Islet of Langerhans (tissue), 1 donor: Measurements from ENCODE around the gene C1GALT1.
A peak's percentile ranks its signal among the peaks of the same experiment; 100 is the strongest.
"Not testable (repeated sequence)": the region's sequence is repeated elsewhere in the genome, so short reads cannot be mapped to it uniquely, and the experiment has no call there.

ENCODE experiments used
- FAIRE-seq: peaks from one replicate; lab custom pipeline; 2011; peaks lifted over from hg19 to GRCh38; lab: Jason Lieb, UNC

C1GALT1 gene

DNA sequence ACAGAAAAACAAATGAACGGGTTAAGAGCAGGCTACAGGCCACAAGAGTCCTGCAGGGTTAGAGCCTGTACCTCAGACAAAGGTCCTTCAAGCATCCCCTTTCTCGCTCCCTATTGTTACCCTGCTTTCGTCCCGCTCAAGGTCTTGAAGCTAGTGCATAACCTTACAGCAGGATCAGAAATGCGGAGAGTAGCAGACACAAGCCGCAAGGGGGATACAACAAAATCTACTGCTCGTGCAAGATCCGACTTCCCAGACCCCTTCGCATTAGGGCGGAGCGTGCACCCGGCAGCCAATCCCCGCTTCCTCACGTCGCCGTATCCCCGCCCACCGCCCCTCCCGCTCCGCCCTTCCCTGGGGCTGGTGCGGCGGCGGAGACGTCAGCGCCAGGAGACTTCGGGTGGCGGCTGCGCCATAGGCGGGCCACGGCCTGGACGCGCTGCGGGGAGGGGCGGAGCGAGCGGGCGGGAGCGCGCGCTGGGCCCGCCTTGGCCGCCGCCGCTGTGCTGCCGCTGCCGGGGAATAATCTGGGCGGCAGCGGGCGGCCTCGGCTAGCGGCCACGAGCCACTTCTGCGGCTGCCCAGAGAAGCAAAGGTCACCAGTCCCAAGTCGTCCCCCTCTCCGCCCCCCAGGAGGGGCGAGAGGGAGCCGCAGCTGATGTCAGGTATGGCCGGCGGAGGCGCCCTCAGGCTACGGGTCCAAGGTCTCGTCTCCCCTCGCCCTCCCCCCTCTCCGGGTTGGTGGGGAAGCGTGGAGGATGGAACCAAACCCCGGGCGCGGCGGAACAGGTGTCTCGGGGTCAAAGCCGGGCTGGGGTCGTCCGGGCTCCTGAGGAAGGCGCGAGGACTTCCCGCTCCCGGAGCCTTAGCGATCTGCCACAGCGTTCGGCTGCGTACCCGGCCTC is at the start of gene C1GALT1:
Gene C1GALT1 (plus strand): TSS at position 389 of the 905 bp plus-strand sequence. CDS start 51,776 bp downstream, outside the sequence.
- FAIRE-seq: peak; percentile 13

DNA sequence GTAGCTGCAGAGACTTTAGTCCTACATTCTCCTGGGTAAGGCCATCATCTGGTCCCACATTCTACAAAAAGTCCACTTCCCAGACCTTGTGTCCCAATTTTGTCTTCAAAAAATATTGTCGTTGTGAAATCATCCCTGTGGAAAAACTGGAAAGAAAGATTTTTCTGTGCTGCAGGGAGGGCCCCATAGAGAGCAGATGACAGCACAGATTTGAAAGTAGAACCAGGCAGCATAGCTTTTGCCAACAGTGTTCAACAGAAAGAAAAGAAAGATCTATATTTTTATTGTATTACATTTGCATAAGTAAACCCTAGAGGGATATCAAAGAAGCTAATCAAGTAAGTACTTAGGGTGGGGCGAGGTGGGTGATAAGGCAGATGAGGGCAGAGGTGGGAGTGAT is 48.3 kb upstream of the C1GALT1 start:
- no peak for FAIRE-seq

DNA sequence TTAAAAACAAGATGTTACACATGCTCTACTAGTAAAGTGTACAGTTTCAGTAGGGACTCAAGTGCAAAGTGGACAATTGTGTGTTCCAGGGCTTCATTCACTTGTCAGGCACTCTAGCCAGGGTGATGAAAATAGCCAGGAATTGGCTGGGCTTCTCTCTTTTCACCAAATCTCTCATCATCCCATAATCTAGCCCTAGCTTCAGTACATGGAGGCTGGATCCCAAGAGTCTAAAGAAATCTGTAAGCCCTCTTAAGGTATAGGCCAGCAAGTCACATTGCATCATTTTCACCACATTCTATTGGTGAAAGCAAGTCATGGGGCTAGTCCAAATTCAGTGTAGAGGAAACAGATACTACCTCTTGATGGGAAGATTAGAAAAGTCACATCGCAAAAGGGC is 47.3 kb upstream of the C1GALT1 start:
- no peak for FAIRE-seq

DNA sequence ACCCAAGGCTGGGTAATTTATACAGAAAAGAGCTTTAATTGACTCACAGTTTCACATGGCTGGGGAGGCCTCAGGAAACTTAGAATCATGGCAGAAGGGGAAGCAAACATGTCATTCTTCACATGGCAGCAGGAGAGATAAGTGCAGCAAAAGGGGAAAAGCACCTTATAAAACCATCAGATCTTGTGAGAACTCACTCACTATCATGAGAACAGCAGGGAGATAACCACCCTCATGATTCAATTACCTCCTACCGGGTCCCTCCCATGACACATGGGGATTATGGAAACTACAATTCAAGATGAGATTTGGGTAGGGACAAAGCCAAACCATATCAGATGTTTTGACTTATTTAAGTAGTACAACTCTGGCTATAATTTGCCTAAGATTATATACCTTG is 46.4 kb upstream of the C1GALT1 start:
- not testable (repeated sequence) for FAIRE-seq

DNA sequence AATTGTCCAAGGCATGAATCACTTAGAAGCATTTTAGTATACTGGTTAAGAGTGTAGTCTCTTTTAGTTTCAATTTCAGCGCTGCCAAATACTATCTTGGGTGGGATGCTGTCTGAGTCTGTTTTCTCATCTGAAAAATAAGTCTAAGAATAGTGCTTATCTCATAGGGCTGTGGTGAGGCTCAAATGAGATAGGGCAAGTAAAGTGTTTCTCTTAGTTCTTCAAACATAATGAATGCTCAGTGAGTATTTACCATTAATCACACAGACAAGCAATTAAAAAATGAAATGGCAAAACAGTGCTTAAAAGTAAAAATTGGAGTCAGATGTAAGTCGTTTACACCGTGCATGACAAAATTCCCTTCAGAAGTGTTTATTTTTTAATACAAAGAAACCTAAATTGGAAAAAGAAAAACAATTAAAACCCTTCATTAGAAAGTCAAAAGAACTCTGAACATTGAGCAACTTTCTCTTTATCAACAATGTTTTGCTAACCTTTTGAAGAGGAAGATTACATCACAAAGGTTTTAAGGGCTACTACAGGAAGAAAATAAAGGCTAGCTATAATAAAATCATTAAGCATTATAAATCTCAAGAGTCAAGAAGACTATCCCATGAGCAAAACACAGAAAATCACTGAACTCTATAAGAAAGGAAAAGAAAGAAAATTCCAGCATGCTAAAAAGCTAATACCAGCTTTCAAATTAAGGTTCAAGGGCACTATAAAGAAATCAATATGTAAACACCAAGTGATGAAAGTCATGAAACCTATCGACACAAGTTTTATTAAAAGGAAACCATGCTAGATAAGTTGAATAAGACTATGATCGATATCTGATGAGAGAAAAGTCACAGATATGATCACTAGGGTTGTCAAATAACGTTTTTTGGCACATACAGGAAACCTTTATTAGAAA is 45.6 kb upstream of the C1GALT1 start:
- FAIRE-seq: peak; percentile 86

DNA sequence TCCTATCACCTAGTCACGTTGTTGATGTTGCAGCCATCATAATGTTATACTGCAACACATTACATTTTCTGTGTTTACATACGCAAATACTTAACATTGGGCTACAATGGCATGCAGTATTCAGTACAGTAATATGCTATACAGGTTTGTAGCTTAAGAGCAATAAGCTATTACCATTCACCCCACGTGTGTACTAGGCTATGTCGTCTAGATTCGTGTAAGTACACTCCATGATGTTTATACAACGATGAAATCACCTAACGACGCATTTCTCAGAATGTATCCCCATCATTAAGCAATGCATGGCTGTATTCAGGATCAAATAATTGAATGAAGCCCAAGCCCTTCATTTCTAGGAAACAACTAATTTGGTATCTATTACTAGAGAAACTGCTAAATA is 43.4 kb upstream of the C1GALT1 start:
- no peak for FAIRE-seq

DNA sequence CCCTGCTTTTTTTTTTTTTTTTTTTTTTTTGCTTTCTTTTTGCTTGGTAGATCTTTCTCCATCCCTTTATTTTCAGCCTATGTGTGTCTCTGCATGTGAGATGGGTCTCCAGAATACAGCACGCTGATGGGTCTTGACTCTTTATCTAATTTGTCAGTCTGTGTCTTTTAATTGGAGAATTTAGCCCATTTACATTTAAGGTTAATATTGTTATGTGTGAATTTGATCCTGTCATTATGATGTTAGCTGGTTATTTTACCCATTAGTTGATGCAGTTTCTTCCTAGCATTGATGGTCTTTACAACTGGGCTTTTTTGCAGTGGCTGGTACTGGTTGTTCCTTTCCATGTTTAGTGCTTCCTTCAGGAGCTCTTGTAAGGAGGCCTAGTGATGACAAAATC is 38.9 kb upstream of the C1GALT1 start:
- not testable (repeated sequence) for FAIRE-seq

DNA sequence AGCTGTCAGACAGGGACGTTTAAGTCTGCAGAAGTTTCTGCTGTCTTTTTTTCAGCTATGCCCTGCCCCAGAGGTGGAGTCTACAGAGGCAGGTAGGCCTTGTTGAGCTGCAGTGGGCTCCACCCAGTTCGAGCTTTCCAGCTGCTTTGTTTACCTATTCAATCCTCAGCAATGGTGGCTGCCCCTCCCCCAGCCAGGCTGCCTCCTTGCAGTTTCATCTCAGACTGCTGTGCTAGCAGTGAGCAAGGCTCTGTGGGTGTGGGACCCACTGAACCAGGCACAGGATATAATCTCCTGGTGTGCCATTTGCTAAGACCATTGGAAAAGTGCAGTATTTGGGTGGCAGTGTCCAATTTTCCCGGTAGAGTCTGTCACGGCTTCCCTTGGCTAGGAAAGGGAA is 37.2 kb upstream of the C1GALT1 start:
- FAIRE-seq: not testable (repeated sequence)

DNA sequence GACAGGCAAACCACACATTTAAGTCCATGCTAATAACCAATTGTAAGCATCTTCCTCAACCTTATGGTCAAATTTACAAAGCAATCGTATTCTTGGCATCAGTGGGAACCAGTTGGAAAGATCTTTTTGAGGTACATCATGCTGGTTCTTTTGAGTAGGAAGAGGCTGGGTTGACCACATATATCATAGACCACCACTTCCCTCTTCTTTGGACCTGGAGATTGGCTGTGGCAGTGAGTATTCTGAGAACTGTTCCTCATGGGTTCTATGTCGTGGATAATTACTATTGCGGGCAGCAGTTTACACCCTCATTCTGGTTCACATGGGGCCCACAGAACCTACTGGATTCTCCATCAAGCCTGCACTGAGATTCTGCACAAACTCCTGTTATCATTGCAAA is 35.5 kb upstream of the C1GALT1 start:
- FAIRE-seq: no peak

DNA sequence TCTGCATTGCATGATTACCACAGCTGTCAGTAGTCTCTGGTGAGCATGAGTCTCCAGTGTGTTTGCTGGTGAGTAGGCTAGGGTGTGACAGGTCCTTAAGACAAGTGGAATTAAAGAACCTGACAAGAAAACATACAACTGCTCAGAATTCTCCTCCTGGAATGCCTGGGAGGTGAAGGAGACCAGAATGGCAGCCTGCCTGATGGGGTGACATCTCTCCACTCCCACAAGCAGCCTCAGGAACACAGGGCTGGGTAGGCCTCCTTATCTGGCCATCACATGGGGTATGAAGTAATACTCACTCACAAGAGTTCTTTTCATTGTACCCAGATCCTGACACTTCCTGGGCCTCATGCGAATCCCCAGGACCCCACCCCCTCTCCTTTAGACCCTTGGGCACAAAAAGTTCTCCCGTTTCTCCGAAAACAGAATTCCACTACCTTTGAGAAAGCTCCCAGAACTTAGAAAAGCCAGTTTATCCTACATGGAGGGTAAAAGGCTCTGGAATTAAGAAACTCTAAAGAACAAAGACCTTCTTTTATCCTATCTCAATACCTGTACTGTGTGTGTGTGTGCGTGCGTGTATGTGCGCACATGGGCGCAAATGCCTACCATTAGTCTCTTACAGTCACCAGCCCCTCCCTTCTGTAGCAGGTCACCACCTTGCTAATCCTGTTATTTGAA is 33.4 kb upstream of the C1GALT1 start:
- FAIRE-seq: no peak

DNA sequence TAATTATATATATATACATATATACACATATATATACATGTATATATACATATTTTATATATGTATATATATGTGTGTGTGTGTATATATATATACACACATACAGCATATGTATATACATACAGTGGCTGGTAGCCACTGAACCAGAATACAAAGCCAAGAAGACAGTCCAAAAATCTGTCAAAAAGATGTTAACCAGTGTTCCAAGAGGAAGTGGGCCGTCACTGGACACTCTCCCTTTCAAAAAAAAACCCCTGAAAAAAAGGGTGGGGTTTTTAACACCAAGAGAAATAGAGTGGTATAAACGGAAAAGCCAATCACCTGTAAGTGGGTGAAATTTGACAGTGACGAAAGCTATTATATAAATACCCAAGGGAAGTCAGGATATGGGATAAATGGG is 31.1 kb upstream of the C1GALT1 start:
- no peak for FAIRE-seq

DNA sequence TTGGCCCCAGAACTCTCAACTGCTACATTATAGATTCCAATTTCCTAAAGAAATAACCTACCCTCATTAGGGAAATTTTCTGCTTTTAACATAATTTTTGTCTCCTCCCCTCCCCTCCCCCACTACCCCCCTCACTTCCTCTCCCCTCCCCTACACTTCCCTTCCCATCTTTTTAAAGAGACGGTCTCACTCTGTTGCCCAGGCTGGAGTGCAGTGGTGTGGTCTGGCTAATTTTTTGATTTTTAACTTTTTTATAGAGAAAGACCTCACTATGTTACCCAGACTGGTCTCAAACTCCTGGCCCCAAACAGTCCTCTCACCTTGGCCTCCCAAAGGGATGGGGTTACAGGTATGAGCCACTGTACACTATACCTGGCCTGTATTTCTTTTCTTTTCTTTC is 30.5 kb upstream of the C1GALT1 start:
- FAIRE-seq: no peak

DNA sequence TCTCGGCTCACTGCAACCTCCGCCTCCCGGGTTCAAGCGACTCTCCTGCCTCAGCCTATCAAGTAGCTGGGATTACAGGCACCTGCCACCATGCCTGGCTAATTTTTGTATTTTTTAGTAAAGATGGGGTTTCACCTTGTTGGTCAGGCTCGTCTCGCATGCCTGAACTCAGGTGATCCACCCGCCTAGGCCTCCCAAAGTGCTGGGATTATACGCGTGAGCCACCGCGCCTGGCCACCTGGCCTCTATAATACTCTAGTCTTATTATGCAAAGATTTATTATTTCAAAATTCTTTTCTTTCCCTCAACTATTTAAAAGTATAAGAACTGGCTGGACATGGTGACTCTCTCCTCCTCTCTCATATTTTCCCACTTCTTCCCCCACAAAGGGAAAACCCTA is 30.0 kb upstream of the C1GALT1 start:
- no peak for FAIRE-seq

DNA sequence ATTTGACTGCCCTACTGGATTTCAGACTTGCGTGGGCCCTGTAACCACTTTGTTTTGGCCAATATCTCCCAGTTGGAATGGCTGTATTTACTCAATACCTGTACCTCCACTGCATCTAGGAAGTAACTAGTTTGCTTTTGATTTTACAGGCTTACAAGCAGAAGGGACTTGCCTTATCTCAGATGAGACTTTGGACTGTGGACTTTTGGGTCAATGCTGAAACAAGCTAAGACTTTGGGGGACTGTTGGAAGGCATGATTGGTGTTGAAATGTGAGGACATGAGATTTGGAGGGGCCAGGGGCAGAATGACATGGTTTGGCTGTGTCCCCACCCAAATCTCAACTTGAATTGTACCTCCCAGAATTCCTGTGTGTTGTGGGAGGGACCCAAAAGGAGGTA is 28.0 kb upstream of the C1GALT1 start:
- not testable (repeated sequence) for FAIRE-seq

DNA sequence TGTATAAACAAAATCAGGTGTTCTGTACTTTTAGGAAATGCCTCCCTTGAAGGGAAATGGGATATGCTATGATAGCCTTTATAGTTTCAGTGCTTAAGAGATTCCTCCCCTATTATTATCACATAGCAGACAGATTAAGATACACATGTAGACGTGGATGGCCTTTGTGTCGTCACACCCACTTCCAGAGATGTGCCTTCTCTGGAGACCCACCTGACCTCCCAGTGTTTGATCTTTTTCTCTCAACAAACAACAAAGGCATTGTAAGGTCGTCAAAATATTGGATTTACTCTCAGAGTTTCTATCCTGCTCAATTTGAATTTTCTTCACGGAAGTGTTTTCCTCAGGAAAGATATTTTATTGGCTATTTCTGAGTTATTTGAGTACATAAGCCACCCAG is 25.7 kb upstream of the C1GALT1 start:
- no peak for FAIRE-seq

DNA sequence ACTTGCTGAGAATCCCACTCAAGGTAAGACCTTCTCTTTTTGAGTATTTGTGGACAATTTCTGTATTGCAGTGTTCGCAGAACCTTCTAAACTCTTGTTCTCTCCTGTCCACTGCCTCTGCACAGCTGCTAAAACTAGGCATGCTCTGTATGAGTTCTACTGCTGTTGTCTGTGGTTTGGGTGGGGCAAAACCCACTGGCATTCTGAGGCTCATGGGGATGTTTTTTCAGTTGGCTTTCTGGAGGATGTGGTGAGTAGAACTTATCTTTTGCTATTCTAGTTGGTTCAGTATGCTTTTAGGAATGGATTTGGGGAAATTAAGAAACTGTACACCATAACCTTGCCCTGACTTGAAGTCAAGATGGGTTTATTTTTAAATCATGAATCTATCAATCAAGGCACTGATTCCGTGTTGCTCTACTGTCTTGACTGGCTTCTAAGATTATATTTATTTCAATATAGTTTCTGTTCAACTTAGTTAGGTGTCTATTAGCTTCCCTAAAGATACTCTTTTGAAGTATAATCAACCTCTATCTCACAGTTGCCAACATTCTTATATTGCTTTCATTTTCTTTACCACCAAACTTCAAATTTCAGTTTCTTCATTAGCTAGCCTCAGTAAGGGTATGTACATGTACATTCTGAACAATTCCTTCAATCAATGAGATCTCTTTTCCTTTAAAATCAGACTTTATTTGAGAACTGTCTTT is 25.0 kb upstream of the C1GALT1 start:
- FAIRE-seq: no peak

DNA sequence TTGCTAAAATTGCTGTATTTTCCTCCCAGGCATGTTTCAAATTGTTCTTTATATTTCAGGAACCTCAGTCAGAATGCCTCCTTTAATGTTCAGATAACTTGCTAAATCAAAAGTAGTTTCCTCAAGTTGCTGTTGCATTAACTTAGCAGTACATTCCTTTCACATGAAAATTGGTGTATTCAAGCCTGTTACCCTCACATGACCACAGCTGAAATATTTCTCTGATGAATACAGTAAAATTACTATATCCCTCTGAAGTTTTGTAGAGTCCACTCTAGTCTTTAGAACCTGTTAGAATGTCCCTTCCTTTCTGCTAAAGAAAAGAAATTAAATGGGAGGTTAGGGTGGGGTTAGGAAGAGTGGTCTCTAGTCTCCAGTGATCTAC is 24.5 kb upstream of the C1GALT1 start:
- FAIRE-seq: no peak

DNA sequence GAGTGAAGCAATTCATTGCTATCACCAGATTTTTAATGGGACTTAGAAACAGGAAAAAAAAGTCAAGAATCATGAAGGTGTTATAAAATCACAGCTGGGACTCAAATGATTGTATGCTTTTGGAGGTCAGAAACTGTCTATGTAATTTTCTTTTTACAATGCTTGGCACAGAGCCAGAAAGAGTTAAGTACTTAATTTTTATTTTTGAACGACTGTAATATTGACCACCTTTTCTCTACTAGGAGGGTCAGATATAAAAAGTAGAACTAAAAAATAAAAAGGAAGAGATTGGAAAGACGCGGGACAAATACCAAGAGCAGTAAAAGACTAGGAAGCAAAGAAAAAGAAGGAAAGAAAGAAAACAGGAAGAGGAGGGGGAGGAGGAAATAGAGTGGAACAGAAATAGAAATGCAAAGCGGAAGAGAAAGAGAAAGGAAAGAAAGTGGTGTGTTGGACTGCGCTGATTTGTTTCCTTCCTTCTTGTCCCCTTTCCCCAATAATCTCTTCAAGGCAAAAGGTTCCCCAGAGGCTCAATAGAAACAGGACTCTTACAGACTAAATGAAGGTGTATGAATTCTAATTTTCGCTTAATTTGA is 23.2 kb upstream of the C1GALT1 start:
- FAIRE-seq: no peak

DNA sequence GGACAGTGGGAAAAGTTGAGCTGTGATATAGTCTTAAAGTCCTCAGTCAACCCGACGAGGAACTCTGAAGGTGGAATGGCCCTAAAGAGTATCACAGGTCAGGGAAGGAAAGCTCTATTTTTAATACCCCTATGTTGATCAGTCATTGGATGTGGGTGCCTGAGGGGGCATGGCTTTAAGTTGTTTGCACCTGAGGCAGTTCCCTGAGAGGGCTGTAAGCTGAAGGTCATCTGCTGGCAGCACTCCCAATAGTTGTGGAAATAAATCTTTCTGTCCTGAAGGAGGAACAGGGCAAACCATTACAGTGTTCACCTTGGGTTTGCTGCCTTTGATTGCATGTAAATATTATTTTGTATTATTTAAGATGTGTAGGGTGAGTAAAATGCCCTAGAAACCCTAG is 17.8 kb upstream of the C1GALT1 start:
- no peak for FAIRE-seq

DNA sequence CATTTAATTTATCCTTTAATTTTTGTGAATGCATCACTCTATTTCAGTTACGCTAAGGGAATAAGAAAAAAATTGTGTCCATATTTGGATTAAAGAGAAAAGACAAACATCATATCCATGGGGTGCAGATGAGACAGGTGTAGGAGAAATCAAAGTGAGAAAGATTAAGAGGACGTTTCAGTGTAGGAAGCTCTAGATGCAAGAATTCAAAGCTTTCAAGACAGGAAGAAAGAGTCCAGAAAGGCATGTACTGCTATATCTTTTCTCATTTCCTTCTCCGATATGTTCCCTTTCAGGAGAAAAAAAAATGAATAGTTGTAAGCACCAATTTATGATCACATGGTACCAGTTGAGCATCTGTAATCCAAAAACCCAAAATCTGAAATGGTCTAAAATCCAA is 17.0 kb upstream of the C1GALT1 start:
- no peak for FAIRE-seq

DNA sequence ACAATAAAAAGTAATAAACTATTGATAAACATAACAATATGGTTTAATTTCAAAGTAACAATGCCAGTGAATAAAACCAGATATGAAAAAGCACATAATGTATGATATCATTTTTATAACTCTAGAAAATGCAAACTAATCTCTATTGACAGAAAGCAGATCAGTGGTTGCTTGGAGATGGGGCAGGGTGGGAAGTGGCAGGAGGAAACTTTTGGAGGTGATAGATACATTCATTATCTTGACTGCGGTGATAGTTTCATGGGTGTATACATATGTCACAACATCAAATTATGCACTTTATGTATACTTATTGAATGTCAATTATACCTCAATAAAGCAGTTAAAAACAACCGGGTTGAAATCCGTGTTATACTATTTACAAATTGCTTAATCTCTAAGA is 16.0 kb upstream of the C1GALT1 start:
- no peak for FAIRE-seq

DNA sequence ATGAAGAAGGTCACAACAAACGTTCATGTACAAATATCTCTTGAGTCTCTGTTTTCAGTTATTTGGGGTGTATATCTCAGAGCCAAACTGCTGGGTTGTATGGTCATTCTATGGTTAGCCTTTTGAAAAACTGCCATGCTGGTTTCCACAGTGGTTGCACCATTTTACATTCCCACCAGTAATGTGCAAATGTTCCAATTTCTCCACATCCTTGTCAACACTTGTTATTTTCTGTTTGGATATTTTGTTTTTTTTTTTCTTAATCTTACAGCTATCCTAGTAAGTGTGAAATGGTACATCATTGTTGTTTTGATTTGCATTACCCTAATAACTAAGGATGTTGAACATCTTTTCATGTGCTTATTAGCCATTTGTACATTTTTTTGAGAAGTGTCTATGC is 13.0 kb upstream of the C1GALT1 start:
- peak; percentile 51 for FAIRE-seq
